Effector memory CD8-positive, alpha-beta T cell (primary cell): ENCODE measurements around the gene SOAT1.
"Not testable (repeated sequence)": the region's sequence is repeated elsewhere in the genome, so short reads cannot be mapped to it uniquely, and the experiment has no call there.

Source experiments
- ATAC-seq: fragments of 150-1000 bp; cut with Tn5 transposase; replicated peaks from 2 replicates; pipeline ENCODE4 v1.10.0; 2021; ENCODE audit warnings: mild to moderate bottlenecking, moderate library complexity
- DNase-seq, 3 experiments: peaks; one replicate each; pipeline ENCODE4 v3.0.0; 2021
- H3K27ac Mint-ChIP-seq, 2 donors: one replicate each; pipeline ENCODE4 v1.8.0; 2022; ENCODE audit warnings: mild to moderate bottlenecking in 2 of 2, mixed read lengths in 2 of 2, moderate library complexity in 2 of 2
- H3K27me3 Mint-ChIP-seq, 2 donors: one replicate each; pipeline ENCODE4 v1.8.0; 2022; ENCODE audit warnings: mixed read lengths in 2 of 2
- H3K36me3 Mint-ChIP-seq: one replicate; pipeline ENCODE4 v1.8.0; 2022; ENCODE audit warnings: mild to moderate bottlenecking, moderate library complexity, mixed read lengths; ENCODE audit not compliant: insufficient read depth
- H3K4me1 Mint-ChIP-seq, 2 donors: one replicate each; pipeline ENCODE4 v1.8.0; 2022; ENCODE audit warnings: low read depth in 2 of 2, mixed read lengths in 2 of 2
- H3K4me3 Mint-ChIP-seq, 2 donors: one replicate each; pipeline ENCODE4 v1.8.0; 2022; ENCODE audit warnings: mild to moderate bottlenecking in 2 of 2, mixed read lengths in 2 of 2, moderate library complexity in 2 of 2
- H3K9me3 Mint-ChIP-seq, 2 donors: one replicate each; pipeline ENCODE4 v1.8.0; 2022; ENCODE audit warnings: mixed read lengths in 2 of 2
- total RNA-seq, 9 experiments: gene quantifications; one replicate each; lab custom pipeline; 2026; lab: John Stamatoyannopoulos, UW

SOAT1 gene
- total RNA-seq, result 68.1 to 105 (median 79.8) reads per million in 9 experiments

DNA sequence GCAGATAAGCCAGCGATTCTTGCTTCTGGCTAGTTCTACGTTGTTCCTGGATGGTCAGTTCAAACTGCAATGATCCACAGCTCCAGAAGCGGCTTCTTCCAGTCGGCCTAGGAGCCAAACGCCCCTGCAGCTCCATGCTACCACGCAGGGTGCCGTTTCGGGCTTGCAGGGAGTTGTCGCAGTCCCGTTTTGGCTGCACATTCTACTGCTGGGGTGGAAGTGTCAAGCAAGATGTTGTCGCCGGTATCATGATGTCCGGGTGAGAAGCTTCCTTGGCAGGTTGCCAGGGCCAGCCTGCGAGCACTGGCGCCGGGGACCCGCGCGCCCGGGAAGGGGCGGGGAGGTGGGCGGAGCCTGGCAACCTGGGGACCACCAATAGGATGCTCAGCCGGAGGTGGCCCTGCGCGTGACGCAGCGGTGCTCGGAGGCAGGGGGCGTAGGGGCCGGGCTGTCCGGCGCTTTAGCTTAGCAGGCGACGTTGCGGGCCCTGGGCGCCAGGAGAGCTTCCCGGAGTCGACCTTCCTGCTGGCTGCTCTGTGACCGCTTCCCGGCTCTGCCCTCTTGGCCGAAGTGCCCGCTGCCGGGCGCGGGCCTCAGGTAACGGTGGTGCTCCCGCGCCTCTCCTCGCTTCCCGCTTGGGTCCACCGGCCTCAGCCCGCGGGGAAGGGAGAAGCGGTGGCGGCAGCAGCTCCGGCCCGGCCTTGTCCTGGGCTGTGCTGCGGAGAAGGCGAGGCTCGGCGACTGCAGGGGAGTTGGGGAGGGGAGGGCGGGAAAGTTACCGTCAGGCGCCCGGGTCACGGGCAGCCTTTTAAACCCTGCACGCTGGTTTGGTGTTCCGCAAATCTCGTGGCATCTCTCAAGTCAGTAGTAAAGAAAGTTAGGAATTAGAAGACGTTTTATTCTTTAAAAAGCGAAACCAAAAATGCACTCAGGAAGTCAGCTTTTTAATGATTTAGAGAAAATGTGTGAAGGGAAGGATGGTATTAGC is at the start of gene SOAT1:
Gene SOAT1 (plus strand): TSS at position 458 of the 988 bp plus-strand sequence. CDS start 8,888 bp downstream, outside the sequence.
- no peaks in the 10 kb centered on the region for H3K27me3 Mint-ChIP-seq

GRCh38 chr1:179245426-179245825 is 48.2 kb upstream of the SOAT1 start:
- not testable (repeated sequence) for H3K36me3 Mint-ChIP-seq, H3K9me3 Mint-ChIP-seq, H3K27ac Mint-ChIP-seq, H3K4me1 Mint-ChIP-seq, H3K27me3 Mint-ChIP-seq, ATAC-seq, DNase-seq, H3K4me3 Mint-ChIP-seq

More for the DNA sequence above, at the start of gene SOAT1:
- H3K4me1 Mint-ChIP-seq, result peaks cover 18 to 33% of the 10 kb centered on the region in 2 donors
- H3K9me3 Mint-ChIP-seq, result no peaks in the 10 kb centered on the region
- H3K4me3 Mint-ChIP-seq, result peak within 1 kb of the TSS; percentile 90 to 94
- peak; percentile 94 for ATAC-seq
- peak within 1 kb of the TSS; percentile 88 to 91 for H3K27ac Mint-ChIP-seq
- H3K36me3 Mint-ChIP-seq, result no peaks in the 10 kb centered on the region
- DNase-seq, result peak; percentile 91 to 93 (median 92)

DNA sequence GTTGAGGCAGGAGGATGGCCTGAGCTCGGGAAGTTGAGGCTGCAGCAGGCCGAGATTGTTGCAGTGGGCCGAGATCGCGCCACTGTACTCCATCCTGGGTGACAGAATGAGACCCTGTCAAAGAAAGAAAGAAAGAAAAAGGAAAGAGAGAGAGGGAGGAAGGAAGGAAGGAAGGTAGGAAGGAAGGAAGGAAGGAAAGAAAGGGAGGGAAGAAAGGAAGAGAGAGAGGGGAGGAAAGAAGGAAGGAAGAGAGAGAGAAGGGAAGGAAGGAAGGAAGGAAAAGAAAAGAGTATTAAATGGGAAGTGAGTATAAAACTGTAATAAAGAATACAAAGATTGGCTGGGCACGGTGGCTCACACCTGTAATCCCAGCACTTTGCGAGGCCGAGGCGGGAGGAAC is 45.7 kb upstream of the SOAT1 start:
- H3K27me3 Mint-ChIP-seq, result peaks cover 0 to 9% of the 10 kb centered on the region in 2 donors
- no peak overlapping the region for H3K27ac Mint-ChIP-seq
- H3K4me1 Mint-ChIP-seq, result no peaks in the 10 kb centered on the region
- H3K36me3 Mint-ChIP-seq, result no peaks in the 10 kb centered on the region
- no peaks in the 10 kb centered on the region for H3K9me3 Mint-ChIP-seq
- H3K4me3 Mint-ChIP-seq, result no peak overlapping the region
- ATAC-seq (no peak), DNase-seq (no peak)

DNA sequence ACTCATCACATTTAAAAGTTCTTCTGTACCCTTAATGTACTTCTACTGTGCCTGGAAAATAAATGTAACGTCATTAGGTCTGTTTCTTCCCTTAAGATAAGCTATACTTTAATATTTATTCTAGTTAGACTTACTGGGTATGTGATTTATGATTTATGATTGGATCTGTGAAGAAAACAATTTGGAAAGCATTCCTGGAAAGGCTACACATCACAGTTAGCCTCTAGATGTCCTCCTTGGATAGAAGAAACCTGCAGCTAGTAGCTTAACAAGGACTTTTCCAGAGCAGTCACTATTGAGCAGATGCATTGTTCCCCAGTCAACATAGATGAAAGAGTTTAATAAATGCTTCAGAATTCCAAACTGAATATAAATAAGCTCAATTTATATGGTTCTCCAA is 41.9 kb upstream of the SOAT1 start:
- H3K9me3 Mint-ChIP-seq, result no peaks in the 10 kb centered on the region
- ATAC-seq, result no peak
- H3K27me3 Mint-ChIP-seq, result peaks cover 0 to 9% of the 10 kb centered on the region in 2 donors
- DNase-seq, result no peak
- no peak overlapping the region for H3K27ac Mint-ChIP-seq
- no peak overlapping the region for H3K4me3 Mint-ChIP-seq
- H3K4me1 Mint-ChIP-seq, result no peaks in the 10 kb centered on the region
- H3K36me3 Mint-ChIP-seq, result no peaks in the 10 kb centered on the region

DNA sequence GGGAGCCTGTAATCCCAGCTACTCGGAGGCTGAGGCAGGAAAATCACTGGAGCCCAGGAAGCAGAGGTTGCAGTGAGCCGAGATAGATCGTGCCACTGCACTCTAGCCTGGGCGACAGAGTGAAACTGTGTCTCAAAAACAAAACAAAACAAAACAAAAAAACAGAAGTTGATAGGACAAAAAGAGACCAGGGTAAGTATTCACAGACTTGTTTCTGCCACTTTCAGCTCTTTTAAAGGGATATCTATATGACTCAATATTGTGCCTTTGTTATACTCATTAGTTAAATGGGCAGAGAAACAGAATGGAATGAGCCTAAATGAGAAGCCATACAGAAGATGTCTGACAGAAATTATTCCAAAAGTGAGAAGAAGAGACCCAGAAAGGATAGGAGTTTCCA is 41.0 kb upstream of the SOAT1 start:
- Mint-ChIP-seq H3K27ac (no peak overlapping the region), H3K9me3 (no peaks in the 10 kb centered on the region), H3K27me3 (peaks cover 0 to 9% of the 10 kb centered on the region in 2 donors)

GRCh38 chr1:179253286-179253972 is 40.2 kb upstream of the SOAT1 start:
- ATAC-seq, result no peak
- peaks cover 0 to 9% of the 10 kb centered on the region in 2 donors for H3K27me3 Mint-ChIP-seq
- H3K4me1 Mint-ChIP-seq, result no peaks in the 10 kb centered on the region
- no peak for DNase-seq
- H3K9me3 Mint-ChIP-seq, result no peaks in the 10 kb centered on the region
- no peak overlapping the region for H3K27ac Mint-ChIP-seq
- no peaks in the 10 kb centered on the region for H3K36me3 Mint-ChIP-seq
- H3K4me3 Mint-ChIP-seq, result no peak overlapping the region

More for the DNA sequence above, 41.0 kb upstream of the SOAT1 start:
- Mint-ChIP-seq H3K4me1 (no peaks in the 10 kb centered on the region), H3K36me3 (no peaks in the 10 kb centered on the region), H3K4me3 (no peak overlapping the region)
- no peak for ATAC-seq
- no peak for DNase-seq

DNA sequence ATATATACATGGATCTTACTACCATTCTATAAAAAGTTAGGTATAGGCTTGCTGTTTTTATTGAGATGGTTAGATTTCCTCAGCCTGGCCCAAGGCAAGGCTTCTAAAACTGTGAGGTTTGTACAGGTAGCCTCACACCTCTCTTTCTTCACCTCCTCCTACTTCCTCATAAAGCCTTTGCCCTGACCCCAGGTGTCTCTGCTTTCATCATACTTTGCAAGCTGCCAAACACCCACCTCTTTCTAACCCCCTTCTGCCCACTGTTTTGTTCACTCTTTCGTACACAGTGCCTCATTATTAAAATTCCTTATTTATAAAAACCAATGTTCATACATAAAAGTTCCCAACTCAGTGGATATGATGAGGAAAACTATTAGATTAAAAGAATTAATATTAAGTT is 31.4 kb upstream of the SOAT1 start:
- no peak overlapping the region for H3K27ac Mint-ChIP-seq
- H3K27me3 Mint-ChIP-seq, result no peaks in the 10 kb centered on the region
- no peak for DNase-seq
- no peaks in the 10 kb centered on the region for H3K36me3 Mint-ChIP-seq
- peaks cover 0 to 4% of the 10 kb centered on the region in 2 donors for H3K4me1 Mint-ChIP-seq
- ATAC-seq, result no peak
- H3K4me3 Mint-ChIP-seq, result no peak overlapping the region
- H3K9me3 Mint-ChIP-seq, result no peaks in the 10 kb centered on the region

GRCh38 chr1:179263121-179263520 is 30.5 kb upstream of the SOAT1 start:
- H3K9me3 Mint-ChIP-seq, result no peaks in the 10 kb centered on the region
- no peaks in the 10 kb centered on the region for H3K27me3 Mint-ChIP-seq
- ATAC-seq (no peak), DNase-seq (no peak)
- no peaks in the 10 kb centered on the region for H3K36me3 Mint-ChIP-seq
- no peak overlapping the region for H3K4me3 Mint-ChIP-seq
- peaks cover 0 to 4% of the 10 kb centered on the region in 2 donors for H3K4me1 Mint-ChIP-seq
- no peak overlapping the region for H3K27ac Mint-ChIP-seq

DNA sequence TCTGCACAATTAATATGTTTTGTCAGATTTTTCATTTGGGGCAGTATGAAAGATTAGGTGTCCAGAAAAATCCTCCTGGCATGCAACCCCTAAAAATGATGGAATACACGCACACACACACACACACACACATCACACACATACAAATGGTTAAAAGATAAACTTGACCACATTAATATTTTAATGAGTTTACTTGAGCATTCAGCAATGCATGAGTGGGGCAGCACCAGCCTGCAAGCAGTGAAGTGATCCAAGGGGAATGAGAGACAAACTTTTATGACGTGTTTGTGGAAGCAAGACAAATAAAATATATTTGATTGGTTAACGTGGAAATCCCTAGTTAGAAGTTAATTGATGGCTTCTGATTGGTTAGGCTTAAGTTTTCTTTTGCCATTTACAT is 29.1 kb upstream of the SOAT1 start:
- H3K36me3 Mint-ChIP-seq, result no peaks in the 10 kb centered on the region
- no peaks in the 10 kb centered on the region for H3K27me3 Mint-ChIP-seq

DNA sequence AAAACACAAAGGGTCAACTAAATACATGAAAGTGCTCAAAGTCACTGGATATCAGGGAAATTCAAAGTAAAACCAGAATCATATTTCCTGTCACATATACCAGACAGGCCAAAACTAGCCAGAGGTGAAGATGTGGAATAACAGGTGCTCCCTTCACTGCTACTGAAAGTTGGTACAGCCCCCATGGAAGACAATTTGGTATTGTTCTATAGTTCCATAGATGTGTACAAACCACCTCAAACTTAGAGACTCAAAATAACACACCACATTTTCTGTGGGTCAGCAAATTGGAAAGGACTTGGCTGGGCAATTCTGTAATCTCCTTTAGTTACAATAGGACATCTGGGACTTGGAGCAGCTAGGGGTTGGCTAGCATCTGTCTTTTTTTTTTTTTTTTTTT is 24.5 kb upstream of the SOAT1 start:
- no peaks in the 10 kb centered on the region for H3K36me3 Mint-ChIP-seq
- H3K4me1 Mint-ChIP-seq, result no peaks in the 10 kb centered on the region
- no peaks in the 10 kb centered on the region for H3K9me3 Mint-ChIP-seq
- ATAC-seq (no peak), DNase-seq (no peak)
- no peak overlapping the region for H3K27ac Mint-ChIP-seq
- H3K4me3 Mint-ChIP-seq, result no peak overlapping the region
- H3K27me3 Mint-ChIP-seq, result no peaks in the 10 kb centered on the region

More for the DNA sequence above, 29.1 kb upstream of the SOAT1 start:
- no peak overlapping the region for H3K27ac Mint-ChIP-seq
- DNase-seq, result no peak
- H3K4me1 Mint-ChIP-seq, result peaks cover 0 to 4% of the 10 kb centered on the region in 2 donors
- H3K4me3 Mint-ChIP-seq, result no peak overlapping the region
- no peaks in the 10 kb centered on the region for H3K9me3 Mint-ChIP-seq
- ATAC-seq, result no peak

DNA sequence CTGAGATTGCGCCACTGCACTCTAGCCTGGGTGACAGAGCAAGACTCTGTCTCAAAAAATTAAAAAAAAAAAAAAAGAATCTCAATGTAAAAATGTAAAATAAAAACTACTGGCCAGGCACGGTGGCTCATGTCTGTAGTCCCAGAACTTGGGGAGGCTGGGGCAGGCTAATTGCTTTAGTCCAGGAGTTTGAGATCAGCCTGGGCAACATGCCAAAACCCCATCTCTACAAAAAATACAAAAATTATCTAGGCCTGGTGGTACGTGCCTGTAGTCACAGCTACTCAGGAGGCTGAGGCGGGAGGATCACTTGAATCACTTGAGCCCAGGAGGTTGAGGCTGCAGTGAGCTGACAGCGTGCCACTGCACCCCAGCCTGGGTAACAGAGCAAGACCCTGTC is 19.2 kb upstream of the SOAT1 start:
- not testable (repeated sequence) for ATAC-seq, H3K4me1 Mint-ChIP-seq, H3K27ac Mint-ChIP-seq, H3K27me3 Mint-ChIP-seq, H3K36me3 Mint-ChIP-seq, H3K9me3 Mint-ChIP-seq, H3K4me3 Mint-ChIP-seq, DNase-seq

DNA sequence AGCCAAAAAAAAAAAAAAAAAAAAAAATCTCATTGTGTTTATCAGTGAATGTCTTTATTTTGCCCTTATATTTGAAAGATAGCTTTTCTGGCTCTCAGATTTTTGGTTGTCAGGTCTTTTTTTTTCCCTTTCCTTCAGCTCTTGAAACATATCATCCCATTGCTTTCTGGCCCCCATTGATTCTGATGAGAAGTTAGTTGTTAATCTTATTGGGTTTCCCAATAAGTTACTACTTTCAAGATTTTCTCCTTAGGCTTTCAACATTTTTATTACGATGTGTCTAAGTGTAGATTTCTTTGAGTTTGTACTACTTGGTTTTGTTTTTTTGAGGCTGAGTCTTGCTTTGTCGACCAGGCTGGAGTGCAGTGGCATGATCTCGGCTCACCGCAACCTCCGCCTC is 14.7 kb upstream of the SOAT1 start:
- Mint-ChIP-seq H3K4me1 (no peaks in the 10 kb centered on the region), H3K27me3 (peaks cover 0 to 5% of the 10 kb centered on the region in 2 donors), H3K36me3 (no peaks in the 10 kb centered on the region), H3K27ac (no peak overlapping the region), H3K4me3 (no peak overlapping the region), H3K9me3 (peaks cover 0 to 2% of the 10 kb centered on the region in 2 donors)
- ATAC-seq (no peak), DNase-seq (no peak)

- no peaks in the 10 kb centered on the region for H3K4me1 Mint-ChIP-seq
- peaks cover 0 to 5% of the 10 kb centered on the region in 2 donors for H3K27me3 Mint-ChIP-seq
- H3K27ac Mint-ChIP-seq, result no peak overlapping the region
- ATAC-seq (no peak), DNase-seq (no peak)
- H3K9me3 Mint-ChIP-seq, result peaks cover 0 to 2% of the 10 kb centered on the region in 2 donors
- H3K4me3 Mint-ChIP-seq, result no peak overlapping the region
- H3K36me3 Mint-ChIP-seq, result no peaks in the 10 kb centered on the region
Observed at GRCh38 chr1:179283992-179284391, 9.6 kb upstream of the SOAT1 start.
